ENCODE measurements around the gene FAM120B. TPM values are rescaled to one million over a fixed set of nuclear protein-coding genes. Genes with fewer than 3 reads are reported as not detected.
A peak's percentile ranks its signal among the peaks of the same experiment; 100 is the strongest.
"Not testable (repeated sequence)": the region's sequence is repeated elsewhere in the genome, so short reads cannot be mapped to it uniquely, and the experiment has no call there.

FAM120B gene
- total RNA-seq, 1 experiment from 2014 or later, result 6.0 TPM

DNA sequence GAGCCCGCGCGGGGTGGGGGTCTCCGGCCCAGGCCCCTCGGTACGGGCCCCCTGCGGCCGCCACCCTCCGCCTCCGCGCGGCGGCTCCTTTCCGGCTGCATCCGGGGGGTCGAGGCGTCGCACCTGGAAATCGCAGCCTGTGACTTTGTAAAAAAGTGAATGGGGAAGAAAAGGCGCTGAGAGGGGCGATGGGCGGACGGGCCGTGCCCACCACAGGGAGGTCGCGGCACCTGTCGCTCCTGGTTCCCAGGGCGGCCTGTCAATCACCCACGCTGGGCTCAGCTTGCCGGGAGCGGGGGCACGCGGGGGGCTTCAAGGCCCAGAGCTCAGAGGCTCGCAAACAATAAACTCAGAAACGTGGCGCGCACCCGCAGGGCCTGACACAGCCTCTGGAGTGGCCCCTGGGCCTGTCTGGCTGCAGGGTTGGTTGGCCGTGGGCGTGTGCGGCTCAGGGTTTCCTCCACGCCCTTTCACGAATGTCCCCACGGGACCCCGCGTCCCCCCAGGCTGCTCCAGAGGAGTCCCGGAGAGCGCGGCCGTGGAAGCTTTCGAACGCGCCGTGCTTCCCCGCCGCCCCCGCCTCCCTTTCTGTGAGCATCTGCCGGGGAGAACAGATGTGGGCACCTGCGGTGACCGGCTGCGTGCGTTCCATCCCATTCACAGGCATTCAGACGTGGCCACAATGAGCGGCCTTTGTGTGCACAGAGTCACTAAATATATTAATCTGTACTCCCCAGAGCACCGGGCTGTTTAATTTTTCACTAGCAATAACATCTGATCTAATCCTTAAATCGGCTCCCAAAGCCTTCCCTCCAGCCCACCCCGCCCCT lies 9.6 kb upstream of the FAM120B start:
- DNase-seq (ENCODE audit: extremely low read depth, low read depth), result no peak

DNA sequence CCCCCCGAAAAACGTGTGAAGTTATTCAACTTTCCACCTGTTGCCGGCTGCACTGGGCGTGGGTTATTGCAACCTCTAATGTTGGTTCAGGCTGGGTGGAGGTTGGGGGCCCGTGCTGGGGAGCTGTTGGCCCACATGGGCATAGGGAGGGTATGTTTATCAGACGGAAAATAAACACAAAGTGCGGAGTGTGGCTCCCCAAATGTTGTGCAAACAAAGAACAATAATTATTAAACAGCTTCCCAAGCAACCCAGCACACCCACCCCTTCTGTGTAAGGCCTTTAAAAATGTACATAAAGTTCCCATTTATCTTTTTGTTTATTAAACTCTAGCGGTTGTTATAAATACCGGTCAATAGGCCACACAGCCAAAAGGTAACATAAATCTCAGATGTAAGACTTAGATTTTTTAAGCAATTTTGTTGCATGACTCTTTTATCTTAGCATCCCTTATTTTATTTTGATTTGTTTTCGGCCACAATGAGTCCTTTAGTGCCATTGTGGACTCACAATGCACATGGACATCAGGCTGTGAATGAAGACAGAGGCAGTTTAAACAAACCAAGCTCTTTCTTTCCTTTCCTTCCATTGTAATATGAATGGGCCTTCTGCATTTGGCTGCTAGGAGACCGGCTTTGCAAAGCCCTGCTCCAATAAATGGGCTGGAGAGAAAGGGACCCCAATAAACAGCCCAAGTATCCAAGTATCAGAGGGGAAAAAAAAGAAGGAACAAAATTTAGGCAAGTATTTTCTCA lies 8.8 kb upstream of the FAM120B start:
- DNase-seq (ENCODE audit: extremely low read depth, low read depth), result no peak

- DNase-seq (ENCODE audit: extremely low read depth, low read depth), result no peak
Observed at GRCh38 chr6:170298688-170299087, 7.9 kb upstream of the FAM120B start.

- no peak for DNase-seq (ENCODE audit: extremely low read depth, low read depth)
Observed at GRCh38 chr6:170301184-170301583, 5.4 kb upstream of the FAM120B start.

GRCh38 chr6:170305805-170306323 lies 694 bp upstream of the FAM120B start:
- no peak for DNase-seq (ENCODE audit: extremely low read depth, low read depth)

DNA sequence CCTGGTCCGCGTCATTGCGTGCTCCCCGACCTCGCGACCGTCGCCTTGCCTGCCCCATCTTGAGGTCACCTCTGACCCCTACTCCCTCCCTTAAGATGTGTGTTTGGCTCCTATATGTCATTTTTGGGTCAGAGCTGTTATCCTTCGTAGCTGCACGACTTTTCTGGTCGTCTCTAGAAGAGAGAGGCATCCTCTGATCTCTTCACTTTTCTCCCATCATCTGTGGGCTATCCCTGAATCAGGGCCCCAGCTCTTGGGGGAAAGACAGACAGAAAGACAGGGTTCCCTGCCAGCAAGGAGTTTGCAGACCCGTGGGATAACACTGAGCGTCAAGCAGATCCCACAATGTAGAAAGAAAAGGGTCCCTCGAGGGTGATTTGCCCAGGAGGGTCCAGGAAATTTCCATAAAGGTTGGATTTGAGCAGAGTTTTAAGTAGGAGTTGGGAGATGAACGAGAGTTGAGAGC lies 555 bp downstream of the FAM120B start:
- DNase-seq (ENCODE audit: extremely low read depth, low read depth), result no peak

- no peak for DNase-seq (ENCODE audit: extremely low read depth, low read depth)
Observed at GRCh38 chr6:170308761-170309160, 2.2 kb downstream of the FAM120B start.

- DNase-seq (ENCODE audit: extremely low read depth, low read depth), result no peak
Observed at GRCh38 chr6:170311696-170312095, 5.1 kb downstream of the FAM120B start.

GRCh38 chr6:170312876-170313275 lies 6.3 kb downstream of the FAM120B start:
- DNase-seq (ENCODE audit: extremely low read depth, low read depth), result no peak

- no peak for DNase-seq (ENCODE audit: extremely low read depth, low read depth)
Observed at GRCh38 chr6:170313716-170314295, 7.2 kb downstream of the FAM120B start.

DNA sequence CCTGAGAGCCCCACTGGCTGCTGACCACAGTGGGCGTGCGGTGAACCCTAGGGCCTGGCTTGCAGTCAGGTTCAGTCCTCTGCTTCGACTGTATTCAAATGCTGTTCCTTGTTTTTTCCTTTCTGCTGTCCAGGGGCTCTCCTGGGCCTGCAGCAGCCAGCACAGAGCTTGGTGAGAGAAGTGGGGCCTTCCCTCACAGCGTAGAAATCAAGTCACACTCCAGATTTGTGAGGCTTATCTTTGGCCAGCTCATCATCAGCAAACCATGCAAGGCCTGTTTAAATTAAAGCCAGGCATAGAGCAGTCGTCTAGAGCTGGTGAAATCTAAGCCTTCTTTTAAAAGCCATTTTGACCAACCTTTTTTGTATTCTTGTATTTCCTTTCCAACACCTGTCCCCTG lies 8.4 kb downstream of the FAM120B start:
- DNase-seq (ENCODE audit: extremely low read depth, low read depth), result no peak

GRCh38 chr6:170316071-170316470 lies 9.5 kb downstream of the FAM120B start:
- no peak for DNase-seq (ENCODE audit: extremely low read depth, low read depth)

GRCh38 chr6:170317076-170317475 lies 10.5 kb downstream of the FAM120B start:
- no peak for DNase-seq (ENCODE audit: extremely low read depth, low read depth)

GRCh38 chr6:170317718-170318117 lies 11.2 kb downstream of the FAM120B start:
- no peak for DNase-seq (ENCODE audit: extremely low read depth, low read depth)

- DNase-seq (ENCODE audit: extremely low read depth, low read depth), result no peak
Observed at GRCh38 chr6:170329321-170329720, 22.8 kb downstream of the FAM120B start.

GRCh38 chr6:170335199-170335598 lies 28.6 kb downstream of the FAM120B start:
- DNase-seq (ENCODE audit: extremely low read depth, low read depth), result not testable (repeated sequence)

- DNase-seq (ENCODE audit: extremely low read depth, low read depth), result peak; percentile 33
Observed at GRCh38 chr6:170344631-170345576, 38.3 kb downstream of the FAM120B start.

- DNase-seq (ENCODE audit: extremely low read depth, low read depth), result no peak
Observed at GRCh38 chr6:170345662-170346061, 39.1 kb downstream of the FAM120B start.

- no peak for DNase-seq (ENCODE audit: extremely low read depth, low read depth)
Observed at GRCh38 chr6:170346649-170347048, 40.1 kb downstream of the FAM120B start.

GRCh38 chr6:170347091-170347490 lies 40.5 kb downstream of the FAM120B start:
- no peak for DNase-seq (ENCODE audit: extremely low read depth, low read depth)
